Lung (tissue), 12 donors: ENCODE data around the gene H2AZ2. TPM values are rescaled to one million over a fixed set of nuclear protein-coding genes. Genes with fewer than 3 reads are reported as not detected.

Experiments used
- ATAC-seq: fragments of 200-7000 bp; cut with Tn5 transposase; one replicate; pipeline ENCODE4 v1.9.1; 2020; ENCODE audit warnings: moderate number of reproducible peaks; ENCODE audit not compliant: insufficient read depth, low FRiP score
- DNase-seq, 3 donors: peaks; one replicate each; pipeline ENCODE4 v3.0.0-alpha.2; 2013 to 2017
- H3K27ac ChIP-seq, 2 donors: one replicate each; pipeline ENCODE4 v1.5.1; 2013; ENCODE audit warnings: mild to moderate bottlenecking in 2 of 2, moderate library complexity in 2 of 2, control low read depth in 1 of 2, inconsistent platforms in 1 of 2, low read depth in 1 of 2, low read length in 1 of 2
- H3K27me3 ChIP-seq, 3 donors: one replicate each; pipeline ENCODE4 v1.5.1; 2013; ENCODE audit warnings: low read length in 2 of 3; ENCODE audit not compliant: control insufficient read depth in 3 of 3, insufficient read depth in 3 of 3
- H3K36me3 ChIP-seq, 4 donors: one replicate each; pipeline ENCODE4 v1.5.1; 2013; ENCODE audit warnings: low read length in 4 of 4, mild to moderate bottlenecking in 1 of 4, moderate library complexity in 1 of 4; ENCODE audit not compliant: control insufficient read depth in 4 of 4, insufficient read depth in 4 of 4
- H3K4me1 ChIP-seq, 5 donors: one replicate each; pipeline ENCODE4 v1.5.1; 2013; ENCODE audit warnings: low read length in 5 of 5, mild to moderate bottlenecking in 2 of 5, moderate library complexity in 1 of 5; ENCODE audit not compliant: control insufficient read depth in 5 of 5, insufficient read depth in 5 of 5
- H3K4me3 ChIP-seq: one replicate; pipeline ENCODE4 v1.5.1; 2013; ENCODE audit warnings: mild to moderate bottlenecking, control low read depth, moderate library complexity
- H3K9ac ChIP-seq, 2 donors: one replicate each; pipeline ENCODE4 v1.5.1; 2013; ENCODE audit warnings: low read length in 2 of 2, control low read depth in 1 of 2; ENCODE audit not compliant: insufficient read depth in 1 of 2
- H3K9me3 ChIP-seq, 4 donors: one replicate each; pipeline ENCODE4 v1.5.1; 2013; ENCODE audit warnings: low read length in 3 of 4, mild to moderate bottlenecking in 1 of 4, moderate library complexity in 1 of 4; ENCODE audit not compliant: control insufficient read depth in 4 of 4, insufficient read depth in 3 of 4
- CTCF ChIP-seq: IDR thresholded peaks from 2 replicates; pipeline ENCODE4 v1.5.1; 2012; ENCODE audit warnings: mild to moderate bottlenecking; ENCODE audit errors: control extremely low read depth, extremely low read depth
- WGBS, 2 donors: extraction: QIAGEN DNeasy Blood & Tissue Kit; methylation state at CpG; one replicate each; pipeline ENCODE4 v1.1.7; 2013; 5-methylcytosine and 5-hydroxymethylcytosine counted together
- polyA plus RNA-seq, 2 donors: library from polyadenylated mRNA; stranded (reverse); fragments of 200-250 nt; gene quantifications; one replicate each; pipeline ENCODE4 v1.2.1, GENCODE V29; 2013
- total RNA-seq, 2 donors: library from RNA; depleted of rRNA in 1 of 2; stranded (reverse); fragments of >200 nt in 1 of 2; gene quantifications; one replicate each; pipeline ENCODE4 v1.2.1, GENCODE V29; 2014 to 2021
- donor health status: control.
- donor health status: control.
- donor health status: Bipolar disorder and iron deficiency.
- donor health status: healthy.
- donor health status: DM: yes; HTN: yes; CAD: no.

Gene H2AZ2
- total and polyA plus RNA-seq, 4 donors: 81.0 to 202 (median 111) TPM

GRCh38 chr7:44784364-44784763, 63.5 kb downstream of the H2AZ2 start:
- H3K4me3 ChIP-seq: no peak overlapping the region
- DNase-seq: no peak
- H3K9me3 ChIP-seq: peaks cover 0 to 6% (median 3%) of the 10 kb centered on the region in 4 donors
- no peaks in the 10 kb centered on the region for H3K36me3 ChIP-seq
- no peak for TF ChIP-seq CTCF
- H3K9ac ChIP-seq: no peak overlapping the region
- H3K4me1 ChIP-seq: no peaks in the 10 kb centered on the region
- 88 to 96% methylated on average over 1 of the region's 1 CpG for WGBS, 2 donors
- H3K27ac ChIP-seq: no peak overlapping the region
- ATAC-seq: no peak
- H3K27me3 ChIP-seq: no peaks in the 10 kb centered on the region

- Histone ChIP-seq H3K36me3 (no peaks in the 10 kb centered on the region), H3K27ac (no peak overlapping the region), H3K9me3 (peaks cover 0 to 6% (median 3%) of the 10 kb centered on the region in 4 donors), H3K4me1 (no peaks in the 10 kb centered on the region), H3K27me3 (no peaks in the 10 kb centered on the region), H3K9ac (no peak overlapping the region), H3K4me3 (no peak overlapping the region)
- TF ChIP-seq CTCF: no peak
- ATAC-seq (no peak), DNase-seq (no peak)
Observed at GRCh38 chr7:44783407-44783806, 64.5 kb downstream of the H2AZ2 start.

- Histone ChIP-seq H3K27me3 (no peaks in the 10 kb centered on the region), H3K27ac (no peak overlapping the region), H3K4me3 (no peak overlapping the region), H3K9me3 (peaks cover 0 to 6% (median 3%) of the 10 kb centered on the region in 4 donors), H3K4me1 (no peaks in the 10 kb centered on the region), H3K9ac (no peak overlapping the region), H3K36me3 (no peaks in the 10 kb centered on the region)
- TF ChIP-seq CTCF: no peak
- DNase-seq (no peak), ATAC-seq (no peak)
- WGBS, 2 donors: 98 to 100% methylated on average over 1 of the region's 1 CpG
Observed at GRCh38 chr7:44782460-44782859, 65.4 kb downstream of the H2AZ2 start.

Other genes with a start within 250 kb of the H2AZ2 start
- 100 to 1,000 TPM in 1 of 2 donors, 10 to 100 TPM in 1; 54.6 to 142 TPM for gene OGDH, start 241.5 kb downstream of the H2AZ2 start, total RNA-seq
- 10 to 100 TPM; 39.0 to 65.2 TPM for gene OGDH, start 241.5 kb downstream of the H2AZ2 start, polyA plus RNA-seq
- gene ZMIZ2, start 99.2 kb downstream of the H2AZ2 start, total RNA-seq: 100 to 1,000 TPM in 1 of 2 donors, 10 to 100 TPM in 1; 26.2 to 103 TPM
- 10 to 100 TPM; 49.0 to 58.5 TPM for gene ZMIZ2, start 99.2 kb downstream of the H2AZ2 start, polyA plus RNA-seq
- gene PPIA, start 51.4 kb downstream of the H2AZ2 start, total RNA-seq: 1,000 to 10,000 TPM; 1,416 to 1,610 TPM
- gene PPIA, start 51.4 kb downstream of the H2AZ2 start, polyA plus RNA-seq: 1,000 to 10,000 TPM; 3,319 to 5,113 TPM
- gene PURB, start 37.4 kb upstream of the H2AZ2 start, total RNA-seq: 10 to 100 TPM; 22.5 to 48.9 TPM
- gene PURB, start 37.4 kb upstream of the H2AZ2 start, polyA plus RNA-seq: 1 to 10 TPM; 7.9 to 8.8 TPM
- 10 to 100 TPM; 11.9 to 44.6 TPM for gene MYO1G, start 130.9 kb upstream of the H2AZ2 start, total RNA-seq
- gene MYO1G, start 130.9 kb upstream of the H2AZ2 start, polyA plus RNA-seq: 10 to 100 TPM; 21.8 to 76.8 TPM
- 10 to 100 TPM; 21.7 to 46.9 TPM for gene CCM2, start 152.1 kb upstream of the H2AZ2 start, total RNA-seq
- 10 to 100 TPM; 55.3 to 57.6 TPM for gene CCM2, start 152.1 kb upstream of the H2AZ2 start, polyA plus RNA-seq
- 1 to 10 TPM; 2.3 to 3.7 TPM for gene NACAD, start 240.9 kb upstream of the H2AZ2 start, total RNA-seq
- gene NACAD, start 240.9 kb upstream of the H2AZ2 start, polyA plus RNA-seq: 1 to 10 TPM in 1 of 2 donors, under 1 TPM in 1; 0.85 to 1.2 TPM